HCT116 (cell line): ENCODE results near the gene AGPAT2. TPM values are rescaled to one million over a fixed set of nuclear protein-coding genes. Genes with fewer than 3 reads are reported as not detected.

Experiments
- ATAC-seq: fragments of 200-7000 bp; cut with Tn5 transposase; 2 replicates; pipeline ENCODE4 v1.9.1; 2020; ENCODE audit warnings: mild to moderate bottlenecking, moderate library complexity
- BruUV-seq: library from RNA; stranded (reverse); fragments of 400-500 nt; replicated peaks from 2 replicates; lab custom pipeline; 2021; lab: Mats Ljungman, UMichigan
- CTCF ChIA-PET: fragments of 300-600 bp; sonication (Branson Sonifier 250); formaldehyde crosslinking; loops from one replicate; lab custom pipeline; 2021; ENCODE audit warnings: antibody characterized with exemption; lab: Charles Lee
- POLR2A ChIA-PET: fragments of 300-600, 350-600 bp; sonication (Branson Sonifier 250); formaldehyde crosslinking; loops from one replicate; lab custom pipeline; 2021; ENCODE audit warnings: antibody characterized with exemption; lab: Charles Lee
- RAD21 ChIA-PET, 2 experiments: fragments of 300-600 bp; sonication (Branson Sonifier 250); formaldehyde crosslinking; loops; one replicate each; lab custom pipeline; 2023; ENCODE audit warnings: low total read pairs in 2 of 2; ENCODE audit not compliant: uncharacterized antibody in 2 of 2, unreplicated experiment in 2 of 2, low non-redundant PET in 1 of 2; lab: Charles Lee
- DNase-seq: peaks from one replicate; pipeline ENCODE4 v3.0.0-alpha.2; 2010; ENCODE audit warnings: low read depth, low spot score
- H2AFZ ChIP-seq: fragments of 200-600 bp; shearing (Covaris generic), sonication (generic); 2 replicates; pipeline ENCODE4 v1.6.1; 2017; ENCODE audit warnings: low read depth, mixed run types, mixed read lengths, antibody characterized with exemption, low read length; ENCODE audit not compliant: poor library complexity, severe bottlenecking
- H3K27ac ChIP-seq: 2 replicates; pipeline ENCODE4 v1.5.1; 2012; ENCODE audit warnings: low read depth, low read length
- H3K27me3 ChIP-seq: fragments of 200-600 bp; sonication (generic); 2 replicates; pipeline ENCODE4 v1.6.1; 2016; ENCODE audit warnings: mixed run types, low read length, mixed read lengths; ENCODE audit not compliant: insufficient read depth
- H3K36me3 ChIP-seq, 2 experiments: fragments of 200-500 bp in 1 of 2; fragments of 200-600 bp in 1 of 2; sonication (Bioruptor generic) in 1 of 2; sonication (generic) in 1 of 2; 2 replicates each; pipeline versions ENCODE4 v1.5.1 to v1.6.1; 2014 to 2016; ENCODE audit warnings: low read length in 2 of 2, inconsistent platforms in 1 of 2, mixed read lengths in 1 of 2, mixed run types in 1 of 2; ENCODE audit not compliant: insufficient read depth in 2 of 2, control insufficient read depth in 1 of 2
- H3K4me1 ChIP-seq, 2 experiments: fragments of 200-600 bp in 1 of 2; sonication (generic) in 1 of 2; 2 replicates each; pipeline versions ENCODE4 v1.5.1 to v1.6.1; 2012 to 2017; ENCODE audit warnings: low read length in 2 of 2, inconsistent platforms in 1 of 2, mild to moderate bottlenecking in 1 of 2, mixed read lengths in 1 of 2, mixed run types in 1 of 2, moderate library complexity in 1 of 2; ENCODE audit not compliant: insufficient read depth in 2 of 2, control insufficient read depth in 1 of 2
- H3K4me2 ChIP-seq: fragments of 200-600 bp; sonication (generic); 2 replicates; pipeline ENCODE4 v1.6.1; 2017; ENCODE audit warnings: mixed run types, low read length, mixed read lengths
- H3K4me3 ChIP-seq, 2 experiments: fragments of 200-600 bp in 1 of 2; sonication (generic) in 1 of 2; replicated peaks in 1 of 2; 2 replicates each; pipeline ENCODE4 v1.5.1; 2011 to 2016; ENCODE audit warnings: low read length in 2 of 2, control low read depth in 1 of 2, low read depth in 1 of 2, mild to moderate bottlenecking in 1 of 2, mixed read lengths in 1 of 2, mixed run types in 1 of 2
- H3K79me2 ChIP-seq: fragments of 200-600 bp; sonication (generic); 2 replicates; pipeline ENCODE4 v1.6.1; 2017; ENCODE audit warnings: mild to moderate bottlenecking, mixed run types, low read length, moderate library complexity, mixed read lengths; ENCODE audit not compliant: insufficient read depth
- H3K9ac ChIP-seq: fragments of 200-600 bp; sonication (generic); 2 replicates; pipeline ENCODE4 v1.6.1; 2016; ENCODE audit warnings: low read length, mixed read lengths
- H3K9me2 ChIP-seq: fragments of 200-600 bp; sonication (generic), shearing (Covaris generic); 2 replicates; pipeline ENCODE4 v1.6.1; 2017; ENCODE audit warnings: mixed run types, mild to moderate bottlenecking, moderate library complexity; ENCODE audit not compliant: insufficient read depth
- H3K9me3 ChIP-seq, 2 experiments: fragments of 200-500 bp in 1 of 2; fragments of 200-600 bp in 1 of 2; sonication (Bioruptor generic) in 1 of 2; sonication (generic) in 1 of 2; 2 replicates each; pipeline ENCODE4 v1.6.1; 2014 to 2017; ENCODE audit warnings: low read length in 2 of 2, mixed read lengths in 2 of 2, inconsistent platforms in 1 of 2, low read depth in 1 of 2, mild to moderate bottlenecking in 1 of 2, mixed run types in 1 of 2, moderate library complexity in 1 of 2; ENCODE audit not compliant: control insufficient read depth in 1 of 2, insufficient read depth in 1 of 2
- H4K20me1 ChIP-seq: fragments of 200-600 bp; sonication (generic), shearing (Covaris generic); 2 replicates; pipeline ENCODE4 v1.6.1; 2017; ENCODE audit warnings: mixed run types, mild to moderate bottlenecking, moderate library complexity; ENCODE audit not compliant: insufficient read depth
- ATF3 ChIP-seq: IDR thresholded peaks from 2 replicates; pipeline ENCODE4 v1.6.1; 2012
- CBX3 ChIP-seq: IDR thresholded peaks from 2 replicates; pipeline ENCODE4 v1.6.1; 2012; ENCODE audit warnings: low read depth
- CEBPB ChIP-seq: IDR thresholded peaks from 2 replicates; pipeline ENCODE4 v1.6.1; 2012; ENCODE audit warnings: low read depth
- EGR1 ChIP-seq: IDR thresholded peaks from 2 replicates; pipeline ENCODE4 v1.6.1; 2012; ENCODE audit warnings: low read depth
- ELF1 ChIP-seq: IDR thresholded peaks from 2 replicates; pipeline ENCODE4 v1.6.1; 2012; ENCODE audit warnings: low read depth, borderline replicate concordance
- FOSL1 ChIP-seq: IDR thresholded peaks from 2 replicates; pipeline ENCODE4 v1.6.1; 2012; ENCODE audit warnings: low read depth
- RAD21 ChIP-seq: IDR thresholded peaks from 2 replicates; pipeline ENCODE4 v1.6.1; 2012; ENCODE audit warnings: low read depth, mild to moderate bottlenecking
- SIN3A ChIP-seq: IDR thresholded peaks from 2 replicates; pipeline ENCODE4 v1.6.1; 2012; ENCODE audit warnings: low read depth
- SP1 ChIP-seq: IDR thresholded peaks from 2 replicates; pipeline ENCODE4 v1.6.1; 2012; ENCODE audit warnings: low read depth
- SRF ChIP-seq: IDR thresholded peaks from 2 replicates; pipeline ENCODE4 v1.6.1; 2012; ENCODE audit warnings: low read depth
- TCF7L2 ChIP-seq: IDR thresholded peaks from 2 replicates; pipeline ENCODE4 v1.7.0; 2011; ENCODE audit warnings: borderline replicate concordance, inconsistent platforms; ENCODE audit not compliant: insufficient read depth, insufficient read length; ENCODE audit errors: extremely low read depth
- YY1 ChIP-seq: IDR thresholded peaks from 2 replicates; pipeline ENCODE4 v1.6.1; 2011; ENCODE audit warnings: low read length, low read depth, moderate library complexity, mild to moderate bottlenecking; ENCODE audit not compliant: insufficient replicate concordance; ENCODE audit errors: extremely low read depth
- ZBTB33 ChIP-seq: IDR thresholded peaks from 2 replicates; pipeline ENCODE4 v1.6.1; 2011; ENCODE audit warnings: mild to moderate bottlenecking, low read length, moderate library complexity; ENCODE audit not compliant: insufficient replicate concordance; ENCODE audit errors: extremely low read depth
- ZFX ChIP-seq: fragments of 450-650 bp; IDR thresholded peaks from 2 replicates; pipeline ENCODE4 v1.6.1; 2017
- ZNF274 ChIP-seq: fragments of 200-500 bp; sonication (Bioruptor generic); IDR thresholded peaks from 2 replicates; pipeline ENCODE4 v1.6.1; 2014; ENCODE audit warnings: mild to moderate bottlenecking, low read depth, low read length, inconsistent platforms
- intact Hi-C: fragments of 100-400 bp; cut with micrococcal nuclease; formaldehyde crosslinking; loops from 2 replicates; pipeline ENCODE4 v1.10.0; 2022
- total RNA-seq: library from RNA; stranded (reverse); gene quantifications from one replicate; pipeline ENCODE4 v1.2.1, GENCODE V29; 2021; ENCODE audit not compliant: unreplicated experiment

The AGPAT2 gene
- total RNA-seq, 1 experiment from 2014 or later, result 86.0 TPM

- no TSS peak for BruUV-seq
- H2AFZ ChIP-seq, result no peak overlapping the region
- ATAC-seq (no peak), DNase-seq (no peak)
- H3K36me3 ChIP-seq, result no peaks in the 10 kb centered on the region
- ChIA-PET CTCF (no interaction called here), POLR2A (no interaction called here), RAD21 (no interaction called here)
- H3K9me2 ChIP-seq, result no peaks in the 10 kb centered on the region
- TF ChIP-seq YY1 (no peak), CEBPB (no peak), ZBTB33 (no peak), ELF1 (no peak), CBX3 (no peak), TCF7L2 (no peak)
- no peak overlapping the region for H3K27ac ChIP-seq
- peaks cover 5 to 35% of the 10 kb centered on the region in 2 experiments for H3K4me1 ChIP-seq
- H3K9ac ChIP-seq, result no peak overlapping the region
- no peak overlapping the region for H3K4me3 ChIP-seq
- H3K4me2 ChIP-seq, result no peak overlapping the region
- H3K79me2 ChIP-seq, result no peaks in the 10 kb centered on the region
- no peaks in the 10 kb centered on the region for H3K9me3 ChIP-seq
- H3K27me3 ChIP-seq, result no peaks in the 10 kb centered on the region
- H4K20me1 ChIP-seq, result no peaks in the 10 kb centered on the region
- intact Hi-C loops, result no loop called here
These were observed 13.9 kb upstream of the AGPAT2 start for GRCh38 chr9:136700959-136701667.

GRCh38 chr9:136700304-136700703, 13.0 kb upstream of the AGPAT2 start:
- ChIA-PET RAD21 (no interaction called here), CTCF (no interaction called here)
- TF ChIP-seq CBX3, result no peak
- TF ChIP-seq SIN3A, result no peak
- no peak for TF ChIP-seq EGR1
- TF ChIP-seq ZNF274, result no peak
- TF ChIP-seq ZBTB33, result no peak
- TF ChIP-seq ATF3, result no peak
- TF ChIP-seq SP1, result no peak
- no peak for TF ChIP-seq RAD21
- TF ChIP-seq SRF, result no peak
- TF ChIP-seq TCF7L2, result no peak
- TF ChIP-seq FOSL1, result no peak
- no peak for TF ChIP-seq ZFX

More at GRCh38 chr9:136700304-136700703, 13.0 kb upstream of the AGPAT2 start:
- DNase-seq (no peak), ATAC-seq (no peak)
- no peak overlapping the region for H3K27ac ChIP-seq
- no peak overlapping the region for H3K9ac ChIP-seq
- POLR2A ChIA-PET, result no interaction called here
- H3K4me1 ChIP-seq, result peaks cover 13 to 41% of the 10 kb centered on the region in 2 experiments
- no peaks in the 10 kb centered on the region for H4K20me1 ChIP-seq
- H3K9me2 ChIP-seq, result no peaks in the 10 kb centered on the region
- H3K27me3 ChIP-seq, result no peaks in the 10 kb centered on the region
- intact Hi-C loops, result no loop called here
- H2AFZ ChIP-seq, result no peak overlapping the region
- no peak overlapping the region for H3K4me3 ChIP-seq
- H3K4me2 ChIP-seq, result peak overlapping the region; percentile 32; the same call in 1 of the 2 replicates
- BruUV-seq, result no TSS peak
- no peaks in the 10 kb centered on the region for H3K79me2 ChIP-seq
- no peaks in the 10 kb centered on the region for H3K36me3 ChIP-seq
- H3K9me3 ChIP-seq, result no peaks in the 10 kb centered on the region
